ENCODE measurements around the gene DTD1. TPM values are rescaled to one million over a fixed set of nuclear protein-coding genes. Genes with fewer than 3 reads are reported as not detected.

Gene DTD1
- total RNA-seq, 2 donors from 2014 or later: 15.5 to 16.9 TPM

DNA sequence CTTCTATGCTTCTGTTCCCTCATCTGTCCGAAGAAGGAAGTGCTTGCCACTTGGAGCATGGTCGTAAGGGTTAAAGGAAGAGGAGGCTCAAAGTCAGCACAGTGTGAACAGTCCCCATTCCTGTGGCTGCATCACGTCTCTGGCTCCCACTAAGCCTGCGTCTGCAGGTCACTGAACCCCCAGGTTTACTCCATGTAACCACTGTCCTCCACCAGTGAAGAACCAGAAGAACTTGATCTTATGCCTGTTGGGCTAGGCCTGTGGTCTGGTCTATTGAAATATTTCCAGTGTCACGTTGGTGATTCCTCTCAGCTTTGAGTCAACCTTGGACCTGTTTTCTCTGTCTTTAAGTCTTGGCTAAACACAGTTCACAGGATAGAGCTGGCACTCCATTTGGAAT, 179.8 kb downstream of the DTD1 start:
- Histone ChIP-seq H3K27me3 (no peaks in the 10 kb centered on the region), H3K9me3 (no peaks in the 10 kb centered on the region), H3K4me3 (no peak overlapping the region), H3K27ac (no peak overlapping the region), H3K4me1 (no peaks in the 10 kb centered on the region), H3K36me3 (no peaks in the 10 kb centered on the region)
- no peak for TF ChIP-seq CTCF (IDR thresholded peaks at IDR 0.05)
- DNase-seq (ENCODE audit: low spot score): no peak

DNA sequence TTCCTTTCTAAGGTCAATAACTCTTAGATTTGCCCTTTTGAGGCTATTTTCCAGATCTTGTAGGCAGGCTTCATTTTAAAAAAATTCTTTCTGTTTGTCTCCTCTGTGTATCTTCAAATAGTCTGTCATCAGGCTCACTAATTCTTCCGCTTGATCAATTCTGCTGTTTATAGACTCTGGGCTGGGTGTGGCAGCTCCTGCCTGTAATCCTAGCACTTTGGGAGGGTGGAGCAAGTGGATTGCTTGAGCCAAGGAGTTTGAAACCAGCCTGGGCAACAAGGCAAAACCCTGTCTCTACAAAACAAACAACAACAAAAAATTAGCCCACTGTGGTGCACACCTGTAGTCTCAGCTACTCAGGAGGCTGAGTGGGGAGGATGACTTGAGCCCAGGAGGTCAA, 185.7 kb downstream of the DTD1 start:
- no peak for TF ChIP-seq CTCF (IDR thresholded peaks at IDR 0.05)

DNA sequence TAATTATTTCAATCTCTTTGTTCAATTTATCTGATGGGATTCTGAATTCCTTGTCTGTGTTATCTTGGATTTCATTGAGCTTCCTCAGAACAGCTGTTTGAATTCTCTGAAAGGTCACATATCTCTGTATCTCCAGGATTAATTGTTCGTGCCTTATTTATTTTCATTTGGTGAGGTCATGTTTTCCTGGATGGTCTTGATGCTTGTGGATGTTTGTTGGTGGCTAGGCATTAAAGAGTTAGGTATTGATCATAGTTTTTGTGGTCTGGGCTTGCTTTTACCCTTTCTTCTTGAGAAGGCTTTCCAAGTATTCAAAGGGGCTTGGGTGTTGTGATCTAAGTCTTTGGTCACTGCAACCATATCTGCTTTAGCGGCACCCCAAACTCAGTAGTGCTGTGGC, 186.4 kb downstream of the DTD1 start:
- Histone ChIP-seq H3K27me3 (no peaks in the 10 kb centered on the region), H3K9me3 (no peaks in the 10 kb centered on the region), H3K4me3 (no peak overlapping the region), H3K4me1 (no peaks in the 10 kb centered on the region), H3K36me3 (no peaks in the 10 kb centered on the region), H3K27ac (no peak overlapping the region)
- no peak for TF ChIP-seq CTCF (IDR thresholded peaks at IDR 0.05)
- no peak for DNase-seq (ENCODE audit: low spot score)

More for the DNA sequence above, 185.7 kb downstream of the DTD1 start:
- Histone ChIP-seq H3K4me1 (no peaks in the 10 kb centered on the region), H3K27ac (no peak overlapping the region), H3K27me3 (no peaks in the 10 kb centered on the region), H3K9me3 (no peaks in the 10 kb centered on the region), H3K4me3 (no peak overlapping the region), H3K36me3 (no peaks in the 10 kb centered on the region)
- no peak for DNase-seq (ENCODE audit: low spot score)

- no peak for TF ChIP-seq CTCF (IDR thresholded peaks at IDR 0.05)
- H3K9me3 ChIP-seq: no peaks in the 10 kb centered on the region
- no peaks in the 10 kb centered on the region for H3K27me3 ChIP-seq
- no peak overlapping the region for H3K4me3 ChIP-seq
- no peak for DNase-seq (ENCODE audit: low spot score)
- no peaks in the 10 kb centered on the region for H3K36me3 ChIP-seq
- H3K4me1 ChIP-seq: no peaks in the 10 kb centered on the region
- no peak overlapping the region for H3K27ac ChIP-seq
Observed at GRCh38 chr20:18775633-18776032, 187.8 kb downstream of the DTD1 start.

DNA sequence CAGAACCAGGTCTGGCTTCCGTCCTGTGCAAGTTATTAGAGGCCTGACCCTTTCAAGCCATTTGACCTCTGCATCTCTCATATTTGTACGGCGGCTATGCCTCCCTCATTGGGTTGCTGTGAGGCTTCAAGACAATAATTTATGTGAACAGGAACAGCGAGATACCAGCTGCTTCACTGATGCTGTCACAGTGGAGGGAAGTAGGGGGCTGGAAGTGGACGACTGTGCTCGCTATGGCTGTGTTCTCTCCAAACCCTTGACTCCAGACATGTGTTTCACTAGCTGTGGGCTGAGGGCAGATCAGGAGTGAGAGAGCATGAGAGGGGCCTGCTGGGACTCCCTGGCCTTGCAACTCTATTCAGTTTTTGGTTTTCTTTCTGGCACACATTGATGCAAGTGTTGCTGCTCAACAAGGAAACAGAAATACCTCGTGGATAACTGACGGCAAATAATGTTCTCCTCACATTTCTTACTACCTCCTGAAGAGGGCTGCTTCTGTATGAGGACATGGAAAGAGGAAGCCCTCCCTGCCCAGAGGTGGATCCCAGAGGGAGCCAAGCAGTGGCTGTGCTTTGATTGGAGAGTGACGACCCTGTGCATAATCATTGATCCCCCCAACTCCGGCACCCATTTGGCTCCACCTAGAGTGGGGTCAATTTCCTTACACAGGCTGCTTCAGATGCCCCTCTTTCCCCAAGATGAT, 191.0 kb downstream of the DTD1 start:
- DNase-seq (ENCODE audit: low spot score): no peak
- H3K36me3 ChIP-seq: no peaks in the 10 kb centered on the region
- no peaks in the 10 kb centered on the region for H3K9me3 ChIP-seq
- no peak overlapping the region for H3K27ac ChIP-seq
- H3K4me1 ChIP-seq: no peaks in the 10 kb centered on the region
- no peaks in the 10 kb centered on the region for H3K27me3 ChIP-seq
- no peak overlapping the region for H3K4me3 ChIP-seq
- no peak for TF ChIP-seq CTCF (IDR thresholded peaks at IDR 0.05)
